GM23338 (cell line): Measurements from ENCODE around the gene ADAMTSL2. TPM values are rescaled to one million over a fixed set of nuclear protein-coding genes. Genes with fewer than 3 reads are reported as not detected.

Source experiments
- ATAC-seq: fragments of 200-7000 bp; cut with Tn5 transposase; 3 replicates; pipeline ENCODE4 v1.9.1; 2020
- DNase-seq: peaks from one replicate; pipeline ENCODE4 v3.0.0-alpha.2; 2015; ENCODE audit warnings: low spot score
- H2AFZ ChIP-seq: fragments of 200-600 bp; sonication (generic); 2 replicates; pipeline ENCODE4 v1.8.0; 2016; ENCODE audit warnings: antibody characterized with exemption, mild to moderate bottlenecking, moderate library complexity
- H3F3A ChIP-seq: fragments of 200-600 bp; sonication (generic); replicated peaks from 2 replicates; pipeline ENCODE4 v1.8.0; 2017; ENCODE audit warnings: antibody characterized with exemption, mixed run types, low read depth
- H3K27ac ChIP-seq: fragments of 200-600 bp; sonication (generic); 2 replicates; pipeline ENCODE4 v1.6.1; 2016; ENCODE audit warnings: low read depth
- H3K27me3 ChIP-seq: fragments of 200-600 bp; sonication (generic); 2 replicates; pipeline ENCODE4 v1.8.0; 2016; ENCODE audit warnings: mild to moderate bottlenecking, mixed run types, moderate library complexity; ENCODE audit not compliant: insufficient read depth
- H3K36me3 ChIP-seq: fragments of 200-600 bp; sonication (generic); 2 replicates; pipeline ENCODE4 v1.8.0; 2016; ENCODE audit warnings: mild to moderate bottlenecking; ENCODE audit not compliant: insufficient read depth
- H3K4me1 ChIP-seq: fragments of 200-600 bp; sonication (generic); 2 replicates; pipeline ENCODE4 v1.8.0; 2016; ENCODE audit warnings: mild to moderate bottlenecking, moderate library complexity; ENCODE audit not compliant: insufficient read depth
- H3K4me2 ChIP-seq: fragments of 200-600 bp; sonication (generic); 2 replicates; pipeline ENCODE4 v1.7.1; 2017; ENCODE audit warnings: mixed run types
- H3K4me3 ChIP-seq: fragments of 200-600 bp; sonication (generic); 2 replicates; pipeline ENCODE4 v1.6.1; 2016; ENCODE audit warnings: mixed run types
- H3K79me2 ChIP-seq: fragments of 200-600 bp; sonication (generic); replicated peaks from 2 replicates; pipeline ENCODE4 v1.8.0; 2017; ENCODE audit warnings: mild to moderate bottlenecking; ENCODE audit not compliant: insufficient read depth
- H3K9me2 ChIP-seq: fragments of 200-600 bp; sonication (generic); 2 replicates; pipeline ENCODE4 v1.8.0; 2017; ENCODE audit not compliant: insufficient read depth
- H4K20me1 ChIP-seq: fragments of 200-600 bp; sonication (generic); replicated peaks from 2 replicates; pipeline ENCODE4 v1.8.0; 2017; ENCODE audit warnings: mild to moderate bottlenecking; ENCODE audit not compliant: insufficient read depth
- H3K27ac Mint-ChIP-seq: 2 replicates; pipeline ENCODE4 v1.8.0; 2020; ENCODE audit warnings: inconsistent platforms, mild to moderate bottlenecking, moderate library complexity, mixed read lengths
- H3K27me3 Mint-ChIP-seq: 3 replicates; pipeline ENCODE4 v1.8.0; 2022; ENCODE audit warnings: low read depth, mild to moderate bottlenecking, moderate library complexity, mixed read lengths, inconsistent platforms; ENCODE audit not compliant: insufficient read depth, poor library complexity
- H3K36me3 Mint-ChIP-seq: 3 replicates; pipeline ENCODE4 v1.8.0; 2021; ENCODE audit warnings: low read depth, mild to moderate bottlenecking, inconsistent platforms, moderate library complexity, mixed read lengths
- H3K4me1 Mint-ChIP-seq: 3 replicates; pipeline ENCODE4 v1.8.0; 2020; ENCODE audit warnings: mild to moderate bottlenecking, inconsistent platforms, mixed read lengths
- H3K4me3 Mint-ChIP-seq: 3 replicates; pipeline ENCODE4 v1.8.0; 2021; ENCODE audit warnings: moderate library complexity, mild to moderate bottlenecking, inconsistent platforms, mixed read lengths
- H3K9me3 Mint-ChIP-seq: 3 replicates; pipeline ENCODE4 v1.8.0; 2020; ENCODE audit warnings: moderate library complexity, mild to moderate bottlenecking, inconsistent platforms, mixed read lengths
- CREB1 ChIP-seq: fragments of 250-450 bp; sonication (Bioruptor Pico); IDR thresholded peaks from 2 replicates; pipeline ENCODE4 v1.5.0; 2020; ENCODE audit warnings: low read depth, mild to moderate bottlenecking, moderate library complexity
- CTCF ChIP-seq, 2 experiments: fragments of 200-600 bp in 1 of 2; sonication (generic) in 1 of 2; conservative IDR thresholded peaks; 2 replicates each; pipeline versions ENCODE4 v1.5.1 to v1.6.1; 2016 to 2017; ENCODE audit warnings: antibody characterized with exemption in 2 of 2, low read depth in 2 of 2, mild to moderate bottlenecking in 2 of 2, moderate library complexity in 1 of 2
- EZH2 ChIP-seq: fragments of 200-600 bp; sonication (generic); IDR thresholded peaks from one replicate; pipeline ENCODE4 v1.8.0; 2017; ENCODE audit warnings: antibody characterized with exemption, mild to moderate bottlenecking, low read depth; ENCODE audit not compliant: unreplicated experiment
- EZH2phosphoT487 ChIP-seq: fragments of 200-600 bp; sonication (generic); IDR thresholded peaks from one replicate; pipeline ENCODE4 v1.8.1; 2018; ENCODE audit warnings: antibody characterized with exemption; ENCODE audit not compliant: unreplicated experiment
- JUNB ChIP-seq: IDR thresholded peaks from one replicate; pipeline ENCODE4 v1.6.1; 2016; ENCODE audit warnings: antibody characterized with exemption; ENCODE audit not compliant: unreplicated experiment
- NANOG ChIP-seq: IDR thresholded peaks from 2 replicates; pipeline ENCODE4 v1.6.1; 2016; ENCODE audit warnings: antibody characterized with exemption, borderline replicate concordance
- POLR2AphosphoS5 ChIP-seq: IDR thresholded peaks from 2 replicates; pipeline ENCODE4 v1.6.1; 2016; ENCODE audit warnings: antibody characterized with exemption, low read depth
- REST ChIP-seq: IDR thresholded peaks from one replicate; pipeline ENCODE4 v1.6.1; 2018; ENCODE audit warnings: antibody characterized with exemption; ENCODE audit not compliant: unreplicated experiment
- STAT1 ChIP-seq: IDR thresholded peaks from one replicate; pipeline ENCODE4 v1.6.1; 2016; ENCODE audit warnings: antibody characterized with exemption; ENCODE audit not compliant: unreplicated experiment
- ZNF114 ChIP-seq: fragments of 250-450 bp; sonication (Bioruptor Pico); IDR thresholded peaks from 2 replicates; pipeline ENCODE4 v1.5.0; 2020; ENCODE audit warnings: mild to moderate bottlenecking, moderate library complexity
- ZNF331 ChIP-seq: fragments of 250-450 bp; sonication (Bioruptor Pico); IDR thresholded peaks from 2 replicates; pipeline ENCODE4 v1.5.0; 2020; ENCODE audit warnings: low read depth, mild to moderate bottlenecking, moderate library complexity
- polyA plus RNA-seq: library from polyadenylated mRNA; unstranded; fragments of >200 nt; fragmentation: Nextera tagmentation; extraction: Ambion mirVana; gene quantifications from 2 replicates; pipeline ENCODE4 v1.2.1, GENCODE V29; 2016
- total RNA-seq: library from RNA; depleted of rRNA; stranded (reverse); fragments of >200 nt; shearing (Covaris generic); gene quantifications from 2 replicates; pipeline ENCODE4 v1.2.3, GENCODE V29; 2014

ADAMTSL2 gene
- total and polyA plus RNA-seq, 2 experiments from 2014 or later: 0.15 to 0.66 TPM

GRCh38 chr9:133582501-133583045 is 48.1 kb downstream of the ADAMTSL2 start:
- TF ChIP-seq ZNF331 (CRISPR knock-in tag) (no peak), EZH2 (no peak)
- Mint-ChIP-seq H3K36me3 (no peaks in the 10 kb centered on the region; the same call in 2 of the 3 replicates), H3K9me3 (no peaks in the 10 kb centered on the region), H3K27me3 (peaks cover 12% of the 10 kb centered on the region), H3K4me1 (peaks cover 49% of the 10 kb centered on the region), H3K4me3 (no peak overlapping the region), H3K27ac (no peak overlapping the region; the same call in 1 of the 2 replicates)
- no peaks in the 10 kb centered on the region for H3K36me3 ChIP-seq
- H3K27me3 ChIP-seq: no peaks in the 10 kb centered on the region
- no peak overlapping the region for H3K27ac ChIP-seq
- no peak overlapping the region for H3K4me2 ChIP-seq
- H3F3A ChIP-seq: no peaks in the 10 kb centered on the region; the same call in 1 of the 2 replicates
- H4K20me1 ChIP-seq: no peaks in the 10 kb centered on the region
- H3K79me2 ChIP-seq: no peaks in the 10 kb centered on the region
- H3K9me2 ChIP-seq: no peaks in the 10 kb centered on the region
- no peak for ATAC-seq
- DNase-seq: no peak
- no peak overlapping the region for H2AFZ ChIP-seq
- no peak overlapping the region for H3K4me3 ChIP-seq
- peaks cover 7% of the 10 kb centered on the region for H3K4me1 ChIP-seq

DNA sequence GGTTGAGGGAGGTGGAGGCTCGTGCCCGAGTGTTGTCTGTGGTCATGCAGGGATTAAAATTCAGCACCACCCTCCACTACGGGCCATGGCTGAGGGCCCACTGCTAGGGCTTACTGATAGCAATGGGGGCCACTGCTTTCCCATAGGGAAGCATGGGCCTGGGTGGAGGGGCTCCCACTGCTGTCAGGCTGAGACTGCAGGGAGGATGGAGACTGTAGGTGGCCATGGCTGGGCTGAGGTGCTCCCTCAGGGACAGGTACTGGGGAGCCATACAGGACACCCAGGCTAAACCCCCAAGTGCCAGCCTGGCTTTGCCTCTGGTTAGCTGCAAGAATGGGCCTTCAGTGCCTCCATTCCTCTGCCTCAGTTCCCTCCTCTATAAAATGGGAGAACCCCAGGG is 48.6 kb downstream of the ADAMTSL2 start:
- peaks cover 7% of the 10 kb centered on the region for H3K27me3 Mint-ChIP-seq
- DNase-seq: no peak
- no peak for TF ChIP-seq ZNF331 (CRISPR knock-in tag)
- TF ChIP-seq POLR2AphosphoS5: no peak
- no peak for TF ChIP-seq ZNF114 (CRISPR knock-in tag)
- no peak for TF ChIP-seq REST
- no peak for TF ChIP-seq EZH2phosphoT487
- TF ChIP-seq CTCF (conservative IDR thresholded peaks at IDR 0.05; ENCODE audit: low read depth in 2 of 2): no peak
- no peak for TF ChIP-seq JUNB
- TF ChIP-seq NANOG: no peak
- TF ChIP-seq CREB1 (CRISPR knock-in tag): no peak
- no peak for TF ChIP-seq STAT1

More for the DNA sequence above, 48.6 kb downstream of the ADAMTSL2 start:
- Histone ChIP-seq H3K9me2 (no peaks in the 10 kb centered on the region), H3K36me3 (no peaks in the 10 kb centered on the region), H4K20me1 (no peaks in the 10 kb centered on the region), H3K4me2 (no peak overlapping the region), H3K27ac (no peak overlapping the region), H3K4me1 (peaks cover 7% of the 10 kb centered on the region), H3K79me2 (no peaks in the 10 kb centered on the region), H3K27me3 (no peaks in the 10 kb centered on the region), H2AFZ (no peak overlapping the region), H3F3A (no peaks in the 10 kb centered on the region; the same call in 1 of the 2 replicates), H3K4me3 (no peak overlapping the region)
- Mint-ChIP-seq H3K27ac (no peak overlapping the region), H3K36me3 (no peaks in the 10 kb centered on the region; the same call in 2 of the 3 replicates), H3K4me1 (peaks cover 48% of the 10 kb centered on the region), H3K4me3 (no peak overlapping the region), H3K9me3 (peaks cover 1% of the 10 kb centered on the region; the same call in 2 of the 3 replicates)
- no peak for ATAC-seq
